ENCODE data around the gene TREH.

- TF ChIP-seq POLR2A (IDR thresholded peaks at IDR 0.05) (no peak), CTCF (IDR thresholded peaks at IDR 0.05) (no peak), POLR2AphosphoS5 (IDR thresholded peaks at IDR 0.05) (no peak), EP300 (IDR thresholded peaks at IDR 0.05) (no peak)
These were observed 1.5 kb downstream of the TREH start for GRCh38 chr11:118677977-118678376.

Data from sigmoid colon (tissue), 4 donors.